Measurements from ENCODE around the gene DGCR2.
"Not testable (repeated sequence)": the region's sequence is repeated elsewhere in the genome, so short reads cannot be mapped to it uniquely, and the experiment has no call there.

Gene DGCR2

GRCh38 chr22:19041704-19042074 lies 80.5 kb downstream of the DGCR2 start:
- no peak for DNase-seq (ENCODE audit: low read depth)

GRCh38 chr22:19040888-19041703 lies 81.1 kb downstream of the DGCR2 start:
- no peak for DNase-seq (ENCODE audit: low read depth)

GRCh38 chr22:19040391-19040861 lies 81.8 kb downstream of the DGCR2 start:
- DNase-seq (ENCODE audit: low read depth): no peak

- no peak for DNase-seq (ENCODE audit: low read depth)
These were observed 82.4 kb downstream of the DGCR2 start for GRCh38 chr22:19039796-19040280.

- no peak for DNase-seq (ENCODE audit: low read depth)
These were observed 82.8 kb downstream of the DGCR2 start for GRCh38 chr22:19039448-19039780.

GRCh38 chr22:19038728-19039447 lies 83.3 kb downstream of the DGCR2 start:
- DNase-seq (ENCODE audit: low read depth): no peak

- no peak for DNase-seq (ENCODE audit: low read depth)
These were observed 84.1 kb downstream of the DGCR2 start for GRCh38 chr22:19038164-19038546.

GRCh38 chr22:19037282-19038163 lies 84.7 kb downstream of the DGCR2 start:
- no peak for DNase-seq (ENCODE audit: low read depth)

GRCh38 chr22:19036523-19037273 lies 85.5 kb downstream of the DGCR2 start:
- no peak for DNase-seq (ENCODE audit: low read depth)

- no peak for DNase-seq (ENCODE audit: low read depth)
These were observed 86.0 kb downstream of the DGCR2 start for GRCh38 chr22:19036229-19036522.

GRCh38 chr22:19035474-19036228 lies 86.6 kb downstream of the DGCR2 start:
- DNase-seq (ENCODE audit: low read depth): no peak

- DNase-seq (ENCODE audit: low read depth): not testable (repeated sequence)
These were observed 87.1 kb downstream of the DGCR2 start for GRCh38 chr22:19035126-19035473.

- DNase-seq (ENCODE audit: low read depth): not testable (repeated sequence)
These were observed 87.5 kb downstream of the DGCR2 start for GRCh38 chr22:19034724-19035120.

- DNase-seq (ENCODE audit: low read depth): not testable (repeated sequence)
These were observed 88.0 kb downstream of the DGCR2 start for GRCh38 chr22:19034031-19034723.

GRCh38 chr22:19033568-19033905 lies 88.7 kb downstream of the DGCR2 start:
- not testable (repeated sequence) for DNase-seq (ENCODE audit: low read depth)

- not testable (repeated sequence) for DNase-seq (ENCODE audit: low read depth)
These were observed 89.2 kb downstream of the DGCR2 start for GRCh38 chr22:19032898-19033567.

GRCh38 chr22:19032156-19032785 lies 89.9 kb downstream of the DGCR2 start:
- not testable (repeated sequence) for DNase-seq (ENCODE audit: low read depth)

GRCh38 chr22:19030889-19031252 lies 91.3 kb downstream of the DGCR2 start:
- DNase-seq (ENCODE audit: low read depth): not testable (repeated sequence)

- DNase-seq (ENCODE audit: low read depth): not testable (repeated sequence)
These were observed 91.9 kb downstream of the DGCR2 start for GRCh38 chr22:19030226-19030888.

Data from stimulated activated CD8-positive, alpha-beta memory T cell treated with anti-CD3 and anti-CD28 coated beads, Interleukin-12 subunit alpha, Interleukin-12 subunit beta, amount 100 ng/mL, for 4 hours (primary cell).